NCI-H1048 (cell line): ENCODE data around the gene FBXO21.
A peak's percentile ranks its signal among the peaks of the same experiment; 100 is the strongest.
"Not testable (repeated sequence)": the region's sequence is repeated elsewhere in the genome, so short reads cannot be mapped to it uniquely, and the experiment has no call there.

Source experiments
- DNase-seq: peaks from one replicate; lab custom pipeline; 2025; lab: John Stamatoyannopoulos, UW

Gene FBXO21

DNA sequence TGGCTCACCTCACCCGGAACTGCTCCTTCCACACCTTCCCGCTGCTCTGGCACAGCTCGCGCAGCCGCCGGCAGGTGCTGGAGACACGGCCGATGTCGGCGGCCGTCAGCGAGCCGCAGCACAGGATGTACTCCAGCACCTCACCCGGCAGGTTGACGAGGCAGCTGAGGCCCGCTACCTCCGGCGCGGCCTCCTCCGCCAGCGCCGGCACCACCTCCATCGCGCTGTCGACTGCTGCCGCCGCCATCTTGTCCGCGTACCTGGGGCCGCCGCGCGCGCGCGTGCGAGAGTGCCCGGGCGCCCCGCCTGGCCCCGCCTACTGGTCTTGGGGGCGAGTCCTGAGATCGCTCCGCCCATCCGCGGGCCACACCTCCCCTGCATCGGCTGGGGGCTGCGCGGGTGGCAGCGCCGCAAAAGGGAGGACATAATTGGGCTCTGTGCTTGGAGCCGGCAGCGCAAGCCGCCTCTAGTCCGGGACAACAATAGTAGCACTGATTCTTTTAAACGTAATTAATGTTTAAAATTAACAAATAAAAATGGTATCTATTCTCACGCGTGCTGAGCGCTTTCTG, at the start of gene FBXO21:
FBXO21 (minus strand) TSS at position 261 of the 572 bp plus-strand sequence; CDS start at position 247, 14 bp downstream.
- DNase-seq = peak; percentile 76

DNA sequence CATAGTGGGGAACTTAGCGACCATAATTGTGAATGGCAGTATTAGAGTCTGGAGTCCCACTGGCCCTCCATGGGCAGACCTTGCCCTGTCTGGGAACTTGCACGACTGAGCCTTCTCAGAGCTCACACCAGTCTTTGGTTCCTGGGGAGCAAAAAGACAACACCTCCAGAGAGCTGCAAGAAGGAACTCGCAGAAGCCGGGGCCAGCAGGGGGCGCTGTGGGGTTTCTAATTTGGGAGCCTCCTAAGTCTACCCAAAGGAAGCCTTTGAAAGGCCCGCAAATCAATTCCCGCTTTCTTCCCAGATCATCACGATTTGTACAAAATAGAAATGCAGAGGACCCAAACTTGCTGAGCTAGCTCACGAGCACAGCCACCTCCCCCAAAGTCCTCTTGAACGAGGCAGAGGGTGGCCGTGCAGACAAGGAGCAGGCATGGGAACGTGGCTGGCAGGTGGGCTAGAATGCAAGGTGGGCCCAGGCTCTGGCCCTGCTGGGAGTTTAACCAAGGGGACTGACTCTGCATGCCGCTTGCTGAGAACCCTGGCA, 46.3 kb upstream of the FBXO21 start:
- DNase-seq = peak; percentile 49

- DNase-seq = no peak
Observed at GRCh38 chr12:117235261-117235660, 45.0 kb upstream of the FBXO21 start.

DNA sequence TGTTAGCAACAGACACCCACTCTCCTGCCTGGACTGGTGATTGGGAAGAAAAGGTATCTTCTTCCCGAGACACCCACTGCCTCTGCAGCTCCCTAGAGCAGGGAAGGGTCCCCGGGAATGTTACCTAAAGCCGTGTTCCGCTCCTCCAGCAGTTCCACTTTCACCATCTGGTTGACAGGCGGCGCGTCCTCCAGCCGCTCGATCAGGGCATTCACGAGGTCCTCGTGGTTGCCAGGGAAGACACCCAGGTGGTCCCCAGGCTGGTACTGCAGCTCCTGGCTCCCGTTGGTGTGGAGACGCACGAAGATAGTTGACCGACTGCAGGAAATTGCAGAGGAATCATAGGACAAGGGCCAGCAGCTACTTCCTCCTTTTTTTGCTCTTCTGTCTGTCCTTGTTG, 44.2 kb upstream of the FBXO21 start:
- no peak for DNase-seq

DNA sequence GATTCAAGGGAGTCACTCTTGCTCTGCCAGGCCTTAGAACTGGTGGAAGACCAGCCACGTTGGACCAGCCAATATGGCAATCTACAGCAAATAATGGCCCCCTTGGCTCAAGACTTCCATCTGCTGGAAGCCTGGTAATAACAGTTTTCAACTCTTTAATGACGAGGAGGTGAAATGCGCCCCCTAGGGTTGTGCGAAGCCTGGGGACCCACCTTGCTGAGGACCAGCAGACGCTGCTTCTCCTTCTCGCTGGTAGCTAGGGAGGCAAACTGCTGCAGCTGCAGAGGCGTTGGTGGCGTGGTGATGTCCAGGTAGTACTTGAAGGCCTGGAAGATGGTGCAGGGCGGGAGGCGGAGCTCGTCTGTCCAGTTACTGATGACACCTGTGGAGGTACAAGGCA, 41.5 kb upstream of the FBXO21 start:
- DNase-seq = no peak

DNA sequence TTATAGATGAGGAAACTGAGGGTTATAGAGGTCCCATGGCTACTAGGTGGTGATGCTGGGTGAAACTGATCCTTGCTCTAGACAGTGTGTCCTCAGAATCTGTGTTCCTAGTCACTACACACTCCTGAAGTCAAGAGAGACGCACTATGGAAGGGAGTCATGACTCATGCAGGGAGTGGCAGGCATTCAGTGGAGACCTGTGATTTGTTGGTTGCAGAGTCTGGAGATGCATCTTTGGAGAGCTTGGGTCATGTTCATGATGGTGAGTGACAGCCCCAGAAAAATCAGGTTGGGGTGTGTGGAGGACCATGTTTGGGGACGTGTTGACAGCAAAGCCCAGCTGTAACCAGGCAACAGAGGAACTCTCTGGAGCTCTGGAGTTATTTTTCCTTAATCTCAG, 38.0 kb upstream of the FBXO21 start:
- no peak for DNase-seq

- no peak for DNase-seq
Observed at GRCh38 chr12:117227000-117227653, 36.9 kb upstream of the FBXO21 start.

DNA sequence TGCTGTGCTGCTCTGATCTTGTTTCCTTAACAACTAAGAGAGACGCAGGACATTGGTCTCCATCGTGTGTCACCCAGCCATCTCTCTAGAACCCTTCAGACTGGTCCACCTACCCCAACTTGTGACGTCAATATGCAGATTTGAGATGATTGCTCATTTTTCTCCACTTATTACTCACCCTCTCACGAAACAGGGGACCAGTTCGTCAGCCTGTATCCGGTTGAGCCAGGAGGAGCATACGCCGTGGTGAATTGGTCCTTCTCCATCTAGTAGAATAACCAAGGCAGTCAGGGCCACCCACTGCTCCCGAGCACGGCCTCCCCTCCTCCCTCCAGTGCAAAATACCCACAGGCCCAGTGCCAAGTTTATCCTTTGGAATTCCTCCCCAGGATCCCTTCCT, 36.2 kb upstream of the FBXO21 start:
- DNase-seq = no peak

- no peak for DNase-seq
Observed at GRCh38 chr12:117225179-117225578, 34.9 kb upstream of the FBXO21 start.

- not testable (repeated sequence) for DNase-seq
Observed at GRCh38 chr12:117220947-117221346, 30.7 kb upstream of the FBXO21 start.

- no peak for DNase-seq
Observed at GRCh38 chr12:117218149-117218548, 27.9 kb upstream of the FBXO21 start.

GRCh38 chr12:117216686-117217085, 26.4 kb upstream of the FBXO21 start:
- no peak for DNase-seq

- no peak for DNase-seq
Observed at GRCh38 chr12:117214797-117215196, 24.5 kb upstream of the FBXO21 start.

DNA sequence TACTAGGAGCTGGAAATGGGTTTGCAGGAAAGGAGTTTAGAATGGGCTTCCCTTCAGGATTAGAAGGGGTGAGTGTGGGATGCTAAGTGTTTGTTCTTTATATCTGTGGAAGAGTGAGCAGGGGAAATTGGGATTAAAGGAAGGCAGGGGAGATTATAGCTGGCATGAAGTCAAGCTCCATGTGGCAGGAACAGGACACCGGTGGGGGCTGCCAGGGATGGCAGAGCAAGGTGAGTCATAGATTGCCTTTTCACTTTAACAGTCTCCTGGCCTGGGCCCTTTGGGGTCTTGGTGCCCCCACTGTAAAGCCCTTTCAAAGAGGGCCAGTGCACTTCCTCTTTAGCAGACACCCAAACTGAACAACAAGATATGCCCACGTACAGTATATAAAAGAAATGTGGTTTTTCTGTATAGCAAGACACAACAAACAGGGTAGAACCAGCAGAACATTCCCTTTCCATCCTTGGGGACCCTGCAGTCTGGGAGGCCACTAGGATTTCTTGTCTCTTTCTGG, 23.1 kb upstream of the FBXO21 start:
- no peak for DNase-seq

DNA sequence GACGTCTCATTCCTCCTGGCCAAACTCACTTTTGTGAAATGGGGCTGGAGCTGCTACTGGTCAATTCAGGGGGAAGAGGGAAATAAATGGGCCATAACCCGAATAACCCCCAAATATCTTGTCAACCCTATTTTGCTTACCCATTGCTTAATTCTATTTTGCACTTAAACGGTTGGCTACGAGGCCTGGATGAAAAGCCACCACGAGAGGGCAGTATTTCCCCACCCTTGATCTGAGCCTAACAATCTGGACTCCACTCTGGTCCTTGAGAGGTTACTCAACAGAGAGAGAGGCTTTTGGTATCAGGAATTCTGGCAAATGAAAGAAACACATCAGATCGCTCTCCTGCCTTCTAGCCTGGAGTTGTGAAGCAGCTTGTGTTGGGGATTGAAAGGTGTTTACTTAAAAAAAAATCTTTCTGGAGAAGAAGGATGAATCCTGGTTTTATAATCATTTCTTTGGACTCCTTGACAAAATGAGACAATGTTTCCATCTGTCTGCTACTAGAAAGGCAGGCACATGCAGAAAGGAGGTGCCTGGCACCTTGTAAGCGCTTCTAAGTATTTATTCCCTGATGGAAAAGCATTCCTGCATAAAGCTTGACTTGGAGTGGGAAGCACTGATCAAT, 22.4 kb upstream of the FBXO21 start:
- no peak for DNase-seq

DNA sequence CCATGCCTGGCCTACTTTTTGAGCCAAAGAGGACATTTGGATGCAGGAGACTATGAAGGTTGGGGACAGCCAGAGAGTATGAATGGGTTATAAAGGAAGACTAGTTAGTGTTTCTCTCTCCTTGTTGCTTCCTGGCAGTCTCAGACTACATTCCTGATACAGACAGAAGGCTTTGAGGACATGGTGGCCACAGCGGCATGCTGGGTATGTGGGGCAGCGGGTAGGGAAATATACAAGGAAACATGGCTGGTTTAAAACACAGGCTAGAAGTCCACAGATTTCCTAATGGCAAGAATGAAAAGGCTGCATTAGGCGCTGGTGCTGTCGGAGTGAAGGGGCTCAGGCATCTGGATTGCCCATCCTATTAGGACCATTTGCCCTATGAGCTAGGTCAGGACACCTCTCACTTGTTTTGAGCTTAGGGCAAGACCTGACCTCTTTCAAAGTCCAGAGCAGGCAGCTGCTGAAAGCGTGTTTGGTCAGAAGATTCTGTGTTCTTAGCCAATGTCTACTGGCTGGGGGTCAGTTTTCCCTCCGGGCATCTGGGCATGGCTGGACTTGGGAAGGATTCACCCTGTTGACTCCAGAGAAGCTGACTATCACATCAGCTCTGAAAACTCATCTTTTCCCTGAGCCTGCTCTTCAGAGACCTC, 20.1 kb upstream of the FBXO21 start:
- no peak for DNase-seq

GRCh38 chr12:117209626-117210025, 19.4 kb upstream of the FBXO21 start:
- DNase-seq = no peak

GRCh38 chr12:117208811-117209455, 18.7 kb upstream of the FBXO21 start:
- no peak for DNase-seq

GRCh38 chr12:117208206-117208605, 17.9 kb upstream of the FBXO21 start:
- DNase-seq = no peak

GRCh38 chr12:117207675-117208074, 17.4 kb upstream of the FBXO21 start:
- DNase-seq = no peak

GRCh38 chr12:117202556-117202955, 12.3 kb upstream of the FBXO21 start:
- no peak for DNase-seq

DNA sequence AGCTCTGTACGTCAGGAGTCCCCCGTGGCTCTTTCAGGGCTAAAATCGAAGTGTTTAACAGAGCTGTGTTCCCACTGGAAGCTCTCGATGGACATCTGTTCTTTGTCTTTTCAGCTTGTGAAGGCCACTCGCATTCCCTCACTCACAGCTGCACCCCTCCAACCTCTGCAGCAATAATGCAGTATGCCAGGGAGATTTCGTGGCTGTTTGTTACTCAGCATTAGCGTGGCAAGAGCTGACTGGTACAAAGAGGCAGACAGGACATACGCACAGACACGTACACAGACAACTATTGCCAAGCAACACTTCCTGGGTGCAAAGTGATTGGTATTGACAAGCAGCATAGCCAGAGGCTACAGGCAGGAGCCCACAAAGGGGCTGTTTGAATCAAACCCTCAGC, 11.8 kb upstream of the FBXO21 start:
- no peak for DNase-seq
